Keratinocyte (primary cell): Measurements from ENCODE around the gene KCNJ12. TPM values are rescaled to one million over a fixed set of nuclear protein-coding genes. Genes with fewer than 3 reads are reported as not detected.
"Not testable (repeated sequence)": the region's sequence is repeated elsewhere in the genome, so short reads cannot be mapped to it uniquely, and the experiment has no call there.

Source experiments
- DNase-seq: peaks from one replicate; pipeline ENCODE4 v3.0.0-alpha.2; 2011; ENCODE audit warnings: low read depth, missing footprints, low spot score
- FAIRE-seq: peaks from 2 replicates; lab custom pipeline; 2011; peaks lifted over from hg19 to GRCh38; lab: Jason Lieb, UNC
- H2AFZ ChIP-seq: 2 replicates; pipeline ENCODE4 v1.6.0; 2012; ENCODE audit warnings: low read length, control low read depth, inconsistent platforms; ENCODE audit not compliant: control insufficient read depth
- H3K27ac ChIP-seq: 2 replicates; pipeline ENCODE4 v1.5.1; 2011; ENCODE audit warnings: low read length; ENCODE audit not compliant: control insufficient read depth, insufficient read depth
- H3K27me3 ChIP-seq: 3 replicates; pipeline ENCODE4 v1.6.0; 2011; ENCODE audit warnings: low read length; ENCODE audit not compliant: control insufficient read depth, insufficient read depth; ENCODE audit errors: extremely low read depth
- H3K36me3 ChIP-seq, 2 experiments: 2 replicates in 1 of 2; 3 replicates in 1 of 2; pipeline ENCODE4 v1.5.1; 2011; ENCODE audit warnings: low read length in 2 of 2, mild to moderate bottlenecking in 1 of 2; ENCODE audit not compliant: control insufficient read depth in 2 of 2, insufficient read depth in 2 of 2; ENCODE audit errors: extremely low read depth in 1 of 2
- H3K4me1 ChIP-seq: 3 replicates; pipeline ENCODE4 v1.5.1; 2011; ENCODE audit warnings: low read length; ENCODE audit not compliant: control insufficient read depth, insufficient read depth; ENCODE audit errors: extremely low read depth
- H3K4me2 ChIP-seq: 3 replicates; pipeline ENCODE4 v1.6.0; 2011; ENCODE audit warnings: low read depth, low read length; ENCODE audit not compliant: control insufficient read depth, insufficient read depth; ENCODE audit errors: extremely low read depth
- H3K4me3 ChIP-seq, 3 experiments: fragments of 200-600 bp in 1 of 3; sonication (generic) in 1 of 3; 2 replicates in 2 of 3; 3 replicates in 1 of 3; pipeline ENCODE4 v1.5.1; 2011 to 2016; ENCODE audit warnings: low read length in 3 of 3, mild to moderate bottlenecking in 3 of 3, control low read depth in 2 of 3, inconsistent platforms in 1 of 3, low read depth in 1 of 3, mixed read lengths in 1 of 3, mixed run types in 1 of 3, moderate library complexity in 1 of 3; ENCODE audit not compliant: control insufficient read depth in 2 of 3, insufficient read depth in 2 of 3; ENCODE audit errors: extremely low read depth in 1 of 3
- H3K79me2 ChIP-seq: 2 replicates; pipeline ENCODE4 v1.6.0; 2012; ENCODE audit warnings: low read length; ENCODE audit not compliant: control insufficient read depth, insufficient read depth
- H3K9ac ChIP-seq: 3 replicates; pipeline ENCODE4 v1.6.0; 2011; ENCODE audit warnings: low read length; ENCODE audit not compliant: control insufficient read depth, insufficient read depth; ENCODE audit errors: extremely low read depth
- H3K9me1 ChIP-seq: 3 replicates; pipeline ENCODE4 v1.6.0; 2011; ENCODE audit warnings: low read length; ENCODE audit not compliant: control insufficient read depth, insufficient read depth; ENCODE audit errors: extremely low read depth
- H3K9me3 ChIP-seq: 2 replicates; pipeline ENCODE4 v1.5.1; 2012; ENCODE audit warnings: low read depth, low read length; ENCODE audit not compliant: control insufficient read depth
- H4K20me1 ChIP-seq: 3 replicates; pipeline ENCODE4 v1.6.0; 2011; ENCODE audit warnings: low read length; ENCODE audit not compliant: control insufficient read depth, insufficient read depth; ENCODE audit errors: extremely low read depth
- EZH2 ChIP-seq: IDR thresholded peaks from one replicate; pipeline ENCODE4 v1.6.1; 2012; ENCODE audit warnings: inconsistent platforms, mild to moderate bottlenecking, low read length, moderate library complexity
- dilution Hi-C: fragments of 300-500 bp; cut with MboI; formaldehyde crosslinking; loops from one replicate; pipeline ENCODE4 v1.7.0; 2020; ENCODE audit warnings: low sequenced_read_pairs; ENCODE audit not compliant: extremely low pct_ligation_motif_present
- polyA plus RNA-seq, 5 experiments: library from polyadenylated mRNA; depleted of rRNA in 3 of 5; stranded (reverse) in 3 of 5; stranded (forward) in 1 of 5; unstranded in 1 of 5; fragments of >200 nt; gene quantifications; 1 replicate in 1 of 5; 2 replicates in 3 of 5; 3 replicates in 1 of 5; pipeline versions ENCODE4 v1.2.1 to v1.2.3, GENCODE V29; 2011 to 2012; ENCODE audit warnings: missing spikeins in 2 of 5, low read depth in 1 of 5, low replicate concordance in 1 of 5

The KCNJ12 gene
- polyA plus RNA-seq, 1 donor (not counting 4 experiments of a cell fraction or from before 2014, with no cell fraction given): 0.04 TPM

DNA sequence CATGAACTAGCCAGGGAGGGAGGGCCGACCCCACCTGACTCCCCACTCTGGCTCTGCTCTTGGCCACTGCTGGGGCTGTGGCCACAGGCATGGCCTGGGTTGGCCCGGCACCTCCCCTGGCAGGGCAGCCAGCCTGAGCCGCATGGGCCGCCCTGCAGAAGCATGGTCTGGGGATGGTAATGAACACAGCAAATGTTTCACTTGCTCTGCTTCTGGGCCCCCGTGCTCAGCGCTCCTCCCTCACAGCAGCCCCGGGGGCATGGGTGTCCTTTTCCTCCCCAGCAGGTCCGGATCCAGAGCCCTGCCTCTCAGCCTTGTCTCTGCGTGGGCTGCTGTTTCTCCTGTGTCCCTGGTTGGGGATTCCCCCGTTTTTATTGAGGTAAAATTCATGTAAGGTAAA, 30.9 kb upstream of the KCNJ12 start:
- no peak for TF ChIP-seq EZH2
- DNase-seq (no peak), FAIRE-seq (no peak)
- dilution Hi-C loops: no loop called here
- Histone ChIP-seq H3K9me1 (no peaks in the 10 kb centered on the region), H3K27me3 (no peaks in the 10 kb centered on the region), H3K36me3 (no peaks in the 10 kb centered on the region), H2AFZ (no peak overlapping the region), H3K4me1 (no peaks in the 10 kb centered on the region), H4K20me1 (no peaks in the 10 kb centered on the region), H3K4me3 (no peak overlapping the region), H3K79me2 (no peaks in the 10 kb centered on the region), H3K27ac (no peak overlapping the region), H3K4me2 (no peak overlapping the region), H3K9me3 (no peaks in the 10 kb centered on the region), H3K9ac (no peak overlapping the region)

GRCh38 chr17:21346107-21346506, 30.1 kb upstream of the KCNJ12 start:
- H3K4me3 ChIP-seq, H3K9me3 ChIP-seq, FAIRE-seq, DNase-seq, H2AFZ ChIP-seq, H3K27ac ChIP-seq, H3K9me1 ChIP-seq, H3K9ac ChIP-seq, H3K4me1 ChIP-seq, H3K4me2 ChIP-seq, H3K79me2 ChIP-seq, H4K20me1 ChIP-seq, dilution Hi-C loops, H3K36me3 ChIP-seq, H3K27me3 ChIP-seq: not testable (repeated sequence)

DNA sequence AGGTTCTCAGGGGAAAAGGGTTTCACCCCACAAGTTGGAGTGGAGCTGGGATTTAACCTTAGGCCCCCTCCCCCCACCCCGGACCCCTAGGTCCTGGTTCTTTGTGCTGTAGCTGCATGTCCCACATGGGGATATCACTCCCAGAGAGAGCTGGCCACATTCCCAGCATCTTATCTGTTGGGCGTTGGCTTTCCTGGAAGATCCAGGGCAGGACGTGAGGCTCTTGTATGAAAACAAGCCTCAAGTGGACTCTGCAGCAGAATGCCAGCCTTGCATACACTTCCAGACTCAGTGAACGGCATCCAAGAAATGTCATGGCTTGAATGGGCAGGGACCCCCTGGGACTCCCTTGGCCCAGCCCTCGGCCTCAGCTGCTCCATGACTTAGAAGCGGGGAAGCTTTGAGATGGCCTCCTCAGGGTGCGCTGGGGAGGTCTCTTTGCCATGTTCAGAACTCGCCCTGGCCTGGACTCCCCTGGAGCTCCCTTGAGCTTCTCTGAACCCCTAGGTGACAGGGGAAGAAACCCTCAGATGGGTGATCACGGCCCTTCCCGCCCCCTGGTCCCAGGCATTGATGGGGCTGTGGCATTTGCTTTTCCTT, 29.4 kb upstream of the KCNJ12 start:
- H3K9me3 ChIP-seq, H3K9me1 ChIP-seq, H3K79me2 ChIP-seq, H3K4me3 ChIP-seq, H3K9ac ChIP-seq, FAIRE-seq, H2AFZ ChIP-seq, dilution Hi-C loops, H3K4me1 ChIP-seq, H4K20me1 ChIP-seq, H3K4me2 ChIP-seq, DNase-seq, H3K27me3 ChIP-seq, H3K36me3 ChIP-seq, H3K27ac ChIP-seq: not testable (repeated sequence)

GRCh38 chr17:21347660-21348059, 28.5 kb upstream of the KCNJ12 start:
- H3K36me3 ChIP-seq, H3K9me1 ChIP-seq, H3K4me3 ChIP-seq, H3K27me3 ChIP-seq, H3K9ac ChIP-seq, FAIRE-seq, H3K9me3 ChIP-seq, H3K27ac ChIP-seq, DNase-seq, H3K4me1 ChIP-seq, H3K4me2 ChIP-seq, H3K79me2 ChIP-seq, H2AFZ ChIP-seq, dilution Hi-C loops, H4K20me1 ChIP-seq: not testable (repeated sequence)
